ENCODE results near the gene NRBP1. TPM values are rescaled to one million over a fixed set of nuclear protein-coding genes. Genes with fewer than 3 reads are reported as not detected.

NRBP1 gene
- total and polyA plus RNA-seq, 2 of the 4 experiments (the other 2 are of a cell fraction): 120 to 155 TPM

DNA sequence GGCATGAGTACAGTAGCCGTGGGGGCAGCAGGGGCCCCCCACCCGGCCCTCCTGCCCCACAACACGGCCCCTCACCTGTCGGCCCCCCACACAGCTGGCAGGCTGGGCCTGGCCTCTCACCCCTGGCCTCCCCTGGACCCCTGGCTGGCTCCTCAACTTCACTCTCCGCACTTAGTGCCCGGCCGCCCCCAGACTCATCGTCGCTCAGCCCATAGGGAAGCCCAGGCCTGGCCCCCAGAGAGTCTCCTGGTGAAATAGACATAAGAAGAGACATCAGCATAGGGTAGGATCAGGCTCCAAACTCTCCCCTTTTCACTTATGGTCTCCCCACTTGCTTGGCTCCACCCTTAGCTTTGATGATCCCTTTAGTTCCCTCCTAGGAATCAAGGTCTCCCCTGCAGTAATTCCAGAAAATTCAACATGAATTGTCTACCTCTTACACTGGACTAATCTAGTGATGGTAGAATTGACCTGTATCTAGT lies 49.6 kb upstream of the NRBP1 start:
- no TSS peak for BruUV-seq (replicated peaks)
- Histone ChIP-seq H4K91ac (ENCODE audit: insufficient read depth, low read depth, low read length) (no peak overlapping the region), H4K5ac (ENCODE audit: low read depth, low read length) (no peak overlapping the region), H3K4me3 (ENCODE audit: insufficient read depth, low read depth, low read length) (no peak overlapping the region), H2BK20ac (ENCODE audit: low read depth, low read length) (no peak overlapping the region), H3K9ac (ENCODE audit: low read depth, low read length) (no peak overlapping the region; the same call in 1 of the 2 replicates), H2AK5ac (ENCODE audit: low read depth, low read length) (no peak overlapping the region), H2AK9ac (replicated peaks; ENCODE audit: low read depth, low read length, poor library complexity) (no peak overlapping the region), H3K79me1 (ENCODE audit: low read depth in 1 of 2, low read length in 2 of 2) (peaks cover 17 to 52% of the 10 kb centered on the region in 2 experiments; a peak in 3 of 4 replicates), H2AFZ (replicated peaks; ENCODE audit: low read length, poor library complexity) (no peak overlapping the region), H3K56ac (ENCODE audit: extremely low read depth, insufficient read depth, low read length) (no peak overlapping the region), H3K18ac (ENCODE audit: low read depth, low read length) (no peak overlapping the region), H3K36me3 (ENCODE audit: control insufficient read depth, insufficient read depth, low read length) (peaks cover 64% of the 10 kb centered on the region), H2BK5ac (ENCODE audit: low read depth, low read length, poor library complexity, severe bottlenecking) (no peak overlapping the region), H4K20me1 (ENCODE audit: insufficient read depth, low read length) (peaks cover 17% of the 10 kb centered on the region; the same call in 1 of the 2 replicates), H3K9me1 (ENCODE audit: insufficient read depth, low read length) (peaks cover 3% of the 10 kb centered on the region; the same call in 1 of the 2 replicates), H3K9me3 (ENCODE audit: control insufficient read depth, insufficient read depth, low read length) (no peaks in the 10 kb centered on the region), H3K14ac (replicated peaks; ENCODE audit: low read depth, low read length) (no peak overlapping the region), H3K27ac (ENCODE audit: insufficient read depth, low read length) (no peak overlapping the region), H3K4ac (ENCODE audit: low read depth, low read length) (no peak overlapping the region), H2BK120ac (ENCODE audit: low read depth, low read length) (no peak overlapping the region), H3K4me1 (ENCODE audit: control insufficient read depth, insufficient read depth, low read length) (peaks cover 6% of the 10 kb centered on the region), H4K8ac (ENCODE audit: low read depth in 2 of 2, low read length in 2 of 2) (no peak overlapping the region), H3K23ac (ENCODE audit: low read depth, low read length) (no peak overlapping the region), H2BK15ac (ENCODE audit: low read depth, low read length) (no peak overlapping the region), H3K27me3 (ENCODE audit: control insufficient read depth, insufficient read depth, low read length) (no peaks in the 10 kb centered on the region), H3K4me2 (ENCODE audit: low read depth, low read length) (peak overlapping the region; percentile 19)
- dilution Hi-C loops (cut with HindIII; ENCODE audit: low sequenced_read_pairs, unreplicated experiment): no loop called here
- intact Hi-C loops (cut with micrococcal nuclease): no loop called here
- ChIA-PET CTCF (no interaction called here), POLR2A (ENCODE audit: unreplicated experiment) (no interaction called here)
- DNase-seq (no peak), ATAC-seq (ENCODE audit: low read depth) (no peak)
- 100% methylated on average over 1 of the region's 9 CpGs; no CpG with 5 or more reads in 1 of the 2 experiments for WGBS, 2 experiments (ENCODE audit: extremely low coverage in 2 of 2, insufficient read length in 1 of 2)
- TF ChIP-seq POLR2A (IDR thresholded peaks at IDR 0.05; ENCODE audit: low read depth, low read length) (no peak), CEBPB (IDR thresholded peaks at IDR 0.05; ENCODE audit: low read depth, low read length) (no peak), FOS (IDR thresholded peaks at IDR 0.05; ENCODE audit: low read depth, low read length) (no peak), NFE2L2 (IDR thresholded peaks at IDR 0.05; ENCODE audit: low read depth, low read length) (no peak), BHLHE40 (IDR thresholded peaks at IDR 0.05; ENCODE audit: low read depth, low read length) (no peak), SMC3 (IDR thresholded peaks at IDR 0.05; ENCODE audit: low read depth, low read length) (no peak), RCOR1 (IDR thresholded peaks at IDR 0.05; ENCODE audit: insufficient replicate concordance, low read length) (no peak), RAD21 (IDR thresholded peaks at IDR 0.05; ENCODE audit: low read length) (no peak), CHD1 (IDR thresholded peaks at IDR 0.05; ENCODE audit: low read depth, low read length) (no peak), RFX5 (IDR thresholded peaks at IDR 0.05; ENCODE audit: low read depth, low read length) (no peak), MAFK (IDR thresholded peaks at IDR 0.05; ENCODE audit: low read depth, low read length) (no peak), MAZ (IDR thresholded peaks at IDR 0.05; ENCODE audit: borderline replicate concordance, low read depth, low read length) (no peak), MXI1 (IDR thresholded peaks at IDR 0.05; ENCODE audit: borderline replicate concordance, low read depth, low read length) (no peak)
- TF ChIP-seq, protein P1, sequence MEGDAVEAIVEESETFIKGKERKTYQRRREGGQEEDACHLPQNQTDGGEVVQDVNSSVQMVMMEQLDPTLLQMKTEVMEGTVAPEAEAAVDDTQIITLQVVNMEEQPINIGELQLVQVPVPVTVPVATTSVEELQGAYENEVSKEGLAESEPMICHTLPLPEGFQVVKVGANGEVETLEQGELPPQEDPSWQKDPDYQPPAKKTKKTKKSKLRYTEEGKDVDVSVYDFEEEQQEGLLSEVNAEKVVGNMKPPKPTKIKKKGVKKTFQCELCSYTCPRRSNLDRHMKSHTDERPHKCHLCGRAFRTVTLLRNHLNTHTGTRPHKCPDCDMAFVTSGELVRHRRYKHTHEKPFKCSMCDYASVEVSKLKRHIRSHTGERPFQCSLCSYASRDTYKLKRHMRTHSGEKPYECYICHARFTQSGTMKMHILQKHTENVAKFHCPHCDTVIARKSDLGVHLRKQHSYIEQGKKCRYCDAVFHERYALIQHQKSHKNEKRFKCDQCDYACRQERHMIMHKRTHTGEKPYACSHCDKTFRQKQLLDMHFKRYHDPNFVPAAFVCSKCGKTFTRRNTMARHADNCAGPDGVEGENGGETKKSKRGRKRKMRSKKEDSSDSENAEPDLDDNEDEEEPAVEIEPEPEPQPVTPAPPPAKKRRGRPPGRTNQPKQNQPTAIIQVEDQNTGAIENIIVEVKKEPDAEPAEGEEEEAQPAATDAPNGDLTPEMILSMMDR (conservative IDR thresholded peaks at IDR 0.05; ENCODE audit: low read depth, low read length): no peak
- TF ChIP-seq, protein P2, sequence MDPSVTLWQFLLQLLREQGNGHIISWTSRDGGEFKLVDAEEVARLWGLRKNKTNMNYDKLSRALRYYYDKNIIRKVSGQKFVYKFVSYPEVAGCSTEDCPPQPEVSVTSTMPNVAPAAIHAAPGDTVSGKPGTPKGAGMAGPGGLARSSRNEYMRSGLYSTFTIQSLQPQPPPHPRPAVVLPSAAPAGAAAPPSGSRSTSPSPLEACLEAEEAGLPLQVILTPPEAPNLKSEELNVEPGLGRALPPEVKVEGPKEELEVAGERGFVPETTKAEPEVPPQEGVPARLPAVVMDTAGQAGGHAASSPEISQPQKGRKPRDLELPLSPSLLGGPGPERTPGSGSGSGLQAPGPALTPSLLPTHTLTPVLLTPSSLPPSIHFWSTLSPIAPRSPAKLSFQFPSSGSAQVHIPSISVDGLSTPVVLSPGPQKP (IDR thresholded peaks at IDR 0.05; ENCODE audit: borderline replicate concordance, low read depth, low read length): no peak
- TF ChIP-seq, protein P3, sequence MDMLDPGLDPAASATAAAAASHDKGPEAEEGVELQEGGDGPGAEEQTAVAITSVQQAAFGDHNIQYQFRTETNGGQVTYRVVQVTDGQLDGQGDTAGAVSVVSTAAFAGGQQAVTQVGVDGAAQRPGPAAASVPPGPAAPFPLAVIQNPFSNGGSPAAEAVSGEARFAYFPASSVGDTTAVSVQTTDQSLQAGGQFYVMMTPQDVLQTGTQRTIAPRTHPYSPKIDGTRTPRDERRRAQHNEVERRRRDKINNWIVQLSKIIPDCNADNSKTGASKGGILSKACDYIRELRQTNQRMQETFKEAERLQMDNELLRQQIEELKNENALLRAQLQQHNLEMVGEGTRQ (IDR thresholded peaks at IDR 0.05; ENCODE audit: low read depth, low read length): no peak
- in situ Hi-C loops (cut with MboI; ENCODE audit: low sequenced_read_pairs): no loop called here

All from IMR-90 (cell line).